Measurements from ENCODE around the gene FGA. TPM values are rescaled to one million over a fixed set of nuclear protein-coding genes. Genes with fewer than 3 reads are reported as not detected.

FGA gene
- total RNA-seq, 1 experiment from 2014 or later = 3.9 TPM

GRCh38 chr4:154623995-154624394 lies 33.5 kb upstream of the FGA start:
- ChIA-PET POLR2A (no interaction called here), RAD21 (ENCODE audit: low non-redundant PET in 1 of 2, low total read pairs in 2 of 2, uncharacterized antibody in 2 of 2, unreplicated experiment in 2 of 2) (interaction anchor here (1.3 to 1.4 kb wide), 2 partner anchors 65 kb away, joined by 3 read pairs; no protein-coding TSS in a partner anchor), CTCF (interaction anchor here (1.0 to 9.5 kb wide), 7 partner anchors 10 to 155 kb away, joined by 3 to 175 read pairs (median 8); partner anchors contain the start of gene PLRG1)
- BruUV-seq (replicated peaks) = no TSS peak
- Histone ChIP-seq H3K27ac (ENCODE audit: low read depth, low read length) (no peak overlapping the region), H3K9me3 (ENCODE audit: control insufficient read depth in 1 of 2, insufficient read depth in 1 of 2, low read depth in 1 of 2, low read length in 2 of 2) (no peaks in the 10 kb centered on the region), H3K79me2 (ENCODE audit: insufficient read depth, low read length) (no peaks in the 10 kb centered on the region), H2AFZ (ENCODE audit: low read depth, low read length, poor library complexity, severe bottlenecking) (no peak overlapping the region), H3K4me2 (ENCODE audit: low read length) (no peak overlapping the region), H3K4me3 (replicated peaks in 1 of 2; ENCODE audit: low read depth in 1 of 2, low read length in 2 of 2) (no peak overlapping the region), H3K9me2 (ENCODE audit: insufficient read depth) (no peaks in the 10 kb centered on the region), H3K36me3 (ENCODE audit: control insufficient read depth in 1 of 2, insufficient read depth in 2 of 2, low read length in 2 of 2) (no peaks in the 10 kb centered on the region), H3K4me1 (ENCODE audit: control insufficient read depth in 1 of 2, insufficient read depth in 2 of 2, low read length in 2 of 2) (peaks cover 6 to 21% of the 10 kb centered on the region in 2 experiments; a peak in 3 of 4 replicates), H3K9ac (ENCODE audit: low read length) (no peak overlapping the region), H3K27me3 (ENCODE audit: insufficient read depth, low read length) (no peaks in the 10 kb centered on the region), H4K20me1 (ENCODE audit: insufficient read depth) (no peaks in the 10 kb centered on the region)
- DNase-seq (ENCODE audit: low read depth, low spot score) (no peak), ATAC-seq (no peak)
- intact Hi-C loops (cut with micrococcal nuclease) = loop anchor here (2.0 kb wide), 1 partner anchor 295 kb away; no protein-coding TSS in a partner anchor
- no peak for TF ChIP-seq SP1 (IDR thresholded peaks at IDR 0.05; ENCODE audit: low read depth)
- TF ChIP-seq, protein P1, sequence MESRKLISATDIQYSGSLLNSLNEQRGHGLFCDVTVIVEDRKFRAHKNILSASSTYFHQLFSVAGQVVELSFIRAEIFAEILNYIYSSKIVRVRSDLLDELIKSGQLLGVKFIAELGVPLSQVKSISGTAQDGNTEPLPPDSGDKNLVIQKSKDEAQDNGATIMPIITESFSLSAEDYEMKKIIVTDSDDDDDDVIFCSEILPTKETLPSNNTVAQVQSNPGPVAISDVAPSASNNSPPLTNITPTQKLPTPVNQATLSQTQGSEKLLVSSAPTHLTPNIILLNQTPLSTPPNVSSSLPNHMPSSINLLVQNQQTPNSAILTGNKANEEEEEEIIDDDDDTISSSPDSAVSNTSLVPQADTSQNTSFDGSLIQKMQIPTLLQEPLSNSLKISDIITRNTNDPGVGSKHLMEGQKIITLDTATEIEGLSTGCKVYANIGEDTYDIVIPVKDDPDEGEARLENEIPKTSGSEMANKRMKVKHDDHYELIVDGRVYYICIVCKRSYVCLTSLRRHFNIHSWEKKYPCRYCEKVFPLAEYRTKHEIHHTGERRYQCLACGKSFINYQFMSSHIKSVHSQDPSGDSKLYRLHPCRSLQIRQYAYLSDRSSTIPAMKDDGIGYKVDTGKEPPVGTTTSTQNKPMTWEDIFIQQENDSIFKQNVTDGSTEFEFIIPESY (IDR thresholded peaks at IDR 0.05; ENCODE audit: extremely low read depth, insufficient replicate concordance, low read length) = no peak
- TF ChIP-seq ZNF274 (IDR thresholded peaks at IDR 0.05; ENCODE audit: low read depth, low read length) = no peak
- no peak for TF ChIP-seq ZFX (IDR thresholded peaks at IDR 0.05)
- TF ChIP-seq ATF3 (IDR thresholded peaks at IDR 0.05) = no peak
- TF ChIP-seq, protein P2, sequence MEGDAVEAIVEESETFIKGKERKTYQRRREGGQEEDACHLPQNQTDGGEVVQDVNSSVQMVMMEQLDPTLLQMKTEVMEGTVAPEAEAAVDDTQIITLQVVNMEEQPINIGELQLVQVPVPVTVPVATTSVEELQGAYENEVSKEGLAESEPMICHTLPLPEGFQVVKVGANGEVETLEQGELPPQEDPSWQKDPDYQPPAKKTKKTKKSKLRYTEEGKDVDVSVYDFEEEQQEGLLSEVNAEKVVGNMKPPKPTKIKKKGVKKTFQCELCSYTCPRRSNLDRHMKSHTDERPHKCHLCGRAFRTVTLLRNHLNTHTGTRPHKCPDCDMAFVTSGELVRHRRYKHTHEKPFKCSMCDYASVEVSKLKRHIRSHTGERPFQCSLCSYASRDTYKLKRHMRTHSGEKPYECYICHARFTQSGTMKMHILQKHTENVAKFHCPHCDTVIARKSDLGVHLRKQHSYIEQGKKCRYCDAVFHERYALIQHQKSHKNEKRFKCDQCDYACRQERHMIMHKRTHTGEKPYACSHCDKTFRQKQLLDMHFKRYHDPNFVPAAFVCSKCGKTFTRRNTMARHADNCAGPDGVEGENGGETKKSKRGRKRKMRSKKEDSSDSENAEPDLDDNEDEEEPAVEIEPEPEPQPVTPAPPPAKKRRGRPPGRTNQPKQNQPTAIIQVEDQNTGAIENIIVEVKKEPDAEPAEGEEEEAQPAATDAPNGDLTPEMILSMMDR (IDR thresholded peaks at IDR 0.05 in 2 of 3, conservative IDR thresholded peaks at IDR 0.05 in 1 of 3; ENCODE audit: borderline replicate concordance in 1 of 3, insufficient read depth in 1 of 3, low read depth in 2 of 3, low read length in 2 of 3) = no peak
- no peak for TF ChIP-seq MAX (IDR thresholded peaks at IDR 0.05)
- no peak for TF ChIP-seq JUND (IDR thresholded peaks at IDR 0.05)
- no peak for TF ChIP-seq FOSL1 (IDR thresholded peaks at IDR 0.05; ENCODE audit: low read depth)
- TF ChIP-seq TCF7L2 (IDR thresholded peaks at IDR 0.05; ENCODE audit: borderline replicate concordance, extremely low read depth, insufficient read depth, insufficient read length) = no peak
- TF ChIP-seq RAD21 (IDR thresholded peaks at IDR 0.05; ENCODE audit: low read depth) = no peak
- TF ChIP-seq POLR2A (IDR thresholded peaks at IDR 0.05; ENCODE audit: borderline replicate concordance, extremely low read depth, insufficient read depth, insufficient read length) = no peak
- TF ChIP-seq CBX3 (IDR thresholded peaks at IDR 0.05; ENCODE audit: low read depth) = no peak
- TF ChIP-seq SIN3A (IDR thresholded peaks at IDR 0.05; ENCODE audit: low read depth) = no peak
